HepG2 (cell line): ENCODE measurements around the gene C2CD2. TPM values are rescaled to one million over a fixed set of nuclear protein-coding genes. Genes with fewer than 3 reads are reported as not detected.

Experiments
- FOXA1 ChIP-seq, 2 experiments: fragments of 450-650 bp in 1 of 2; sonication (generic) in 1 of 2; formaldehyde crosslinking in 1 of 2; IDR thresholded peaks; 2 replicates each; pipeline versions ENCODE4 v1.4.0 to v1.6.1; 2016 to 2020; ENCODE audit warnings: missing genetic modification reagents in 1 of 2
- FOXK1 ChIP-seq: sonication (generic); formaldehyde crosslinking; IDR thresholded peaks from 2 replicates; pipeline ENCODE4 v1.4.0; 2020; ENCODE audit warnings: low read depth, missing genetic modification reagents, borderline replicate concordance
- KIAA2018 ChIP-seq: sonication (generic); formaldehyde crosslinking; IDR thresholded peaks from 2 replicates; pipeline ENCODE4 v1.5.0; 2020; ENCODE audit warnings: mild to moderate bottlenecking, missing genetic modification reagents, borderline replicate concordance
- KLF15 ChIP-seq: sonication (generic); formaldehyde crosslinking; IDR thresholded peaks from 2 replicates; pipeline ENCODE4 v1.8.1; 2023; ENCODE audit warnings: borderline replicate concordance, mild to moderate bottlenecking, inconsistent platforms, missing genetic modification reagents, mixed read lengths
- MAFF ChIP-seq: IDR thresholded peaks from 2 replicates; pipeline ENCODE4 v1.6.1; 2011; ENCODE audit warnings: low read depth, low read length, improper control_type of control experiment
- NFIC ChIP-seq: IDR thresholded peaks from 2 replicates; pipeline ENCODE4 v1.6.1; 2012; ENCODE audit warnings: mild to moderate bottlenecking, low read length, inconsistent platforms
- NR2F6 ChIP-seq, 2 experiments: IDR thresholded peaks; 2 replicates each; pipeline ENCODE4 v1.6.1; 2016; ENCODE audit warnings: antibody characterized with exemption in 1 of 2, mild to moderate bottlenecking in 1 of 2
- REPIN1 ChIP-seq: sonication (generic); formaldehyde crosslinking; IDR thresholded peaks from 2 replicates; pipeline ENCODE4 v1.8.0; 2022; ENCODE audit warnings: missing genetic modification reagents, low read depth, mild to moderate bottlenecking, borderline replicate concordance
- RFX1 ChIP-seq: fragments of 450-650 bp; IDR thresholded peaks from 2 replicates; pipeline ENCODE4 v1.6.1; 2017
- RFX3 ChIP-seq: IDR thresholded peaks from 2 replicates; pipeline ENCODE4 v1.6.1; 2016; ENCODE audit warnings: missing biosample characterization, missing genetic modification reagents
- SOX6 ChIP-seq, 2 experiments: fragments of 450-650 bp in 1 of 2; sonication (generic) in 1 of 2; formaldehyde crosslinking in 1 of 2; IDR thresholded peaks; 2 replicates each; pipeline versions ENCODE4 v1.4.0 to v1.6.1; 2017 to 2020; ENCODE audit warnings: antibody characterized with exemption in 1 of 2, mild to moderate bottlenecking in 1 of 2, missing genetic modification reagents in 1 of 2
- TCF7 ChIP-seq: sonication (generic); IDR thresholded peaks from 2 replicates; pipeline ENCODE4 v1.6.1; 2016; ENCODE audit warnings: antibody characterized with exemption, low read depth
- TEAD3 ChIP-seq: optimal IDR thresholded peaks from 2 replicates; pipeline ENCODE3; 2016; ENCODE audit warnings: borderline replicate concordance
- ZBTB2 ChIP-seq: sonication (generic); formaldehyde crosslinking; IDR thresholded peaks from 2 replicates; pipeline ENCODE4 v1.8.0; 2022; ENCODE audit warnings: low read depth, missing genetic modification reagents
- ZMYM3 ChIP-seq: sonication (generic); formaldehyde crosslinking; IDR thresholded peaks from 2 replicates; pipeline ENCODE4 v1.5.1; 2020; ENCODE audit warnings: mild to moderate bottlenecking, missing genetic modification reagents
- ZNF138 ChIP-seq: sonication (generic); formaldehyde crosslinking; IDR thresholded peaks from 2 replicates; pipeline ENCODE4 v1.5.0; 2020; ENCODE audit warnings: mild to moderate bottlenecking, low read depth, missing genetic modification reagents
- ZNF143 ChIP-seq: sonication (generic); formaldehyde crosslinking; IDR thresholded peaks from 2 replicates; pipeline ENCODE4 v1.4.0; 2020; ENCODE audit warnings: missing genetic modification reagents
- ZNF3 ChIP-seq: IDR thresholded peaks from 2 replicates; pipeline ENCODE4 v1.7.0; 2017; ENCODE audit warnings: inconsistent platforms
- ZNF331 ChIP-seq: sonication (generic); formaldehyde crosslinking; IDR thresholded peaks from 2 replicates; pipeline ENCODE4 v1.4.0; 2020; ENCODE audit warnings: missing genetic modification reagents
- polyA plus RNA-seq, 8 experiments: library from polyadenylated mRNA; depleted of rRNA in 3 of 8; stranded (reverse) in 7 of 8; unstranded in 1 of 8; fragments of >200 nt; fragmentation: Illumina TruSeq in 4 of 8; extraction: Trizol in 4 of 8; gene quantifications; 2 replicates each; pipeline versions ENCODE4 v1.2.1 to v1.2.3, GENCODE V29; 2011 to 2016; ENCODE audit warnings: low read depth in 4 of 8, missing spikeins in 1 of 8, mixed read lengths in 1 of 8; ENCODE audit not compliant: insufficient read depth in 1 of 8
- total RNA-seq, 5 experiments: library from RNA; depleted of rRNA; stranded (reverse); fragments of >200 nt; fragmentation: Illumina TruSeq; extraction: Trizol; gene quantifications; 2 replicates each; pipeline ENCODE4 v1.2.3, GENCODE V29; 2016; ENCODE audit warnings: low read depth in 1 of 5

Gene C2CD2
- total and polyA plus RNA-seq, 2 of the 13 experiments (the other 11 are each of a cell fraction or from before 2014, with no cell fraction given): 12.5 to 19.7 TPM

- no peak for TF ChIP-seq MAFF
- TF ChIP-seq FOXA1 (IDR thresholded peaks at IDR 0.05): no peak
- no peak for TF ChIP-seq FOXA1 (CRISPR knock-in tag; IDR thresholded peaks at IDR 0.05)
- TF ChIP-seq REPIN1 (CRISPR knock-in tag): no peak
- no peak for TF ChIP-seq KIAA2018 (CRISPR knock-in tag)
- TF ChIP-seq RFX3 (CRISPR knock-in tag): no peak
- peak; percentile 47 for TF ChIP-seq TEAD3 (CRISPR knock-in tag)
- TF ChIP-seq ZNF331 (CRISPR knock-in tag): no peak
- TF ChIP-seq TCF7: no peak
- TF ChIP-seq NFIC: peak; percentile 69; the same call in 1 of the 2 replicates
- no peak for TF ChIP-seq KLF15
- TF ChIP-seq ZNF143 (CRISPR knock-in tag): no peak
- TF ChIP-seq ZNF3: no peak
- no peak for TF ChIP-seq ZMYM3 (CRISPR knock-in tag)
- no peak for TF ChIP-seq RFX1
- peak; percentile 23; the same call in 1 of the 2 replicates for TF ChIP-seq FOXK1
- no peak for TF ChIP-seq NR2F6 (IDR thresholded peaks at IDR 0.05)
- TF ChIP-seq NR2F6 (CRISPR knock-in tag; IDR thresholded peaks at IDR 0.05): 0 out of 2 replicates have a peak, but pooled peaks have one; percentile 22
- TF ChIP-seq SOX6 (IDR thresholded peaks at IDR 0.05): no peak
- peak; percentile 78; the same call in 1 of the 2 replicates for TF ChIP-seq SOX6 (CRISPR knock-in tag; IDR thresholded peaks at IDR 0.05)
- no peak for TF ChIP-seq ZNF138 (CRISPR knock-in tag)
- no peak for TF ChIP-seq ZBTB2 (CRISPR knock-in tag)
These were observed 27.6 kb downstream of the C2CD2 start (continued) for GRCh38 chr21:41926117-41926806.
